Measurements from ENCODE around the gene THRA.
A peak's percentile ranks its signal among the peaks of the same experiment; 100 is the strongest.
"Not testable (repeated sequence)": the region's sequence is repeated elsewhere in the genome, so short reads cannot be mapped to it uniquely, and the experiment has no call there.

THRA gene

DNA sequence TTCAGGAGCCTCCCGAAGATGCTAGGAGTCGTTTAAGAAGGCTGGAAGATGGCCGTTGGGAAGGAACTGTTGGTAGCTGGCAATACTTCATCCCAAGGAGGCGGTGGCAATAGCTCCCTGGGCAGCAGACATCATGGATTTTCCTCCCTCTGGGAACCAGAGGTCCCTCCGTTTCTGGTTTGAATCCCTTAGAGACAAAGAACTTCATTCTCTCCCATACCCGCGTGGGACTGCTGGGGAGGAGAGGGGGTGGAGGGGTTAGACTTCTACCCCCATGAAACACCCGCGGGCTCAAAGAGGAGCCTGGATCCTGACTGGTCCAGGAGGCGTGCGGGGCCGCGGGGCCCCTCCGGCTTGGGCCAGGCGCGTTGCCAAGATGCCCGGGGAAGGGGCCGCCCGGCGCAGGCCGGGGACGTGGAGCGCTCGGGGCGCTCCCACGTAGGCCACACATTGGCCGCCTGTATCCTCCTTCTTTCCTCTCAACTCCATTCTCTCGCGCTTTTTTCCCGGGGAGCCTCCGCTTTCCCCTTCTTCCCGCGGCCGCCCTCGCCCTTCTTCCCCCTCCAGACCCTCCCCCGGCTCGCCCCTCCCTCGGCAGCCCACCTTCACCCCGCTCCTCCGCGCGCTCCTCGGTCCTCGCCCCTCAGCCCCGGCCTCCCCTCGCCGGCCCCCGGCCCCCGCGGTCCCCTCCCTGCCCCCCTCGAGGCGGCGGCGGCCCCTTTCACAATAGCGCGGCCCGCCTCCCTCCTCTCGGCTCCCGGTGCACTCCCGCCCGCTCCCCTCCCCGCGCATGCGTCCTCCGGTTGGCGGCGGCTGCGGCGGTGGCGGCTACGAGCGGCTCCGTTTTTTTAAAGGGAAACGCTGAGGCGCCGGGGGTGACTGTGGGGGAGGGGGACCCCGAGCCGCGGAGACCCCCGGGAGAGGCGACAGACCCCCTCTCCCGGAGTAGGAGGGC, 58.7 kb downstream of the THRA start, which contains the start of gene MSL1:
TSS of gene MSL1 (plus strand) at position 791 of the 955 bp plus-strand sequence. CDS start 642 bp downstream, outside the sequence.
- DNase-seq: peak; percentile 65 to 75 (median 72)

DNA sequence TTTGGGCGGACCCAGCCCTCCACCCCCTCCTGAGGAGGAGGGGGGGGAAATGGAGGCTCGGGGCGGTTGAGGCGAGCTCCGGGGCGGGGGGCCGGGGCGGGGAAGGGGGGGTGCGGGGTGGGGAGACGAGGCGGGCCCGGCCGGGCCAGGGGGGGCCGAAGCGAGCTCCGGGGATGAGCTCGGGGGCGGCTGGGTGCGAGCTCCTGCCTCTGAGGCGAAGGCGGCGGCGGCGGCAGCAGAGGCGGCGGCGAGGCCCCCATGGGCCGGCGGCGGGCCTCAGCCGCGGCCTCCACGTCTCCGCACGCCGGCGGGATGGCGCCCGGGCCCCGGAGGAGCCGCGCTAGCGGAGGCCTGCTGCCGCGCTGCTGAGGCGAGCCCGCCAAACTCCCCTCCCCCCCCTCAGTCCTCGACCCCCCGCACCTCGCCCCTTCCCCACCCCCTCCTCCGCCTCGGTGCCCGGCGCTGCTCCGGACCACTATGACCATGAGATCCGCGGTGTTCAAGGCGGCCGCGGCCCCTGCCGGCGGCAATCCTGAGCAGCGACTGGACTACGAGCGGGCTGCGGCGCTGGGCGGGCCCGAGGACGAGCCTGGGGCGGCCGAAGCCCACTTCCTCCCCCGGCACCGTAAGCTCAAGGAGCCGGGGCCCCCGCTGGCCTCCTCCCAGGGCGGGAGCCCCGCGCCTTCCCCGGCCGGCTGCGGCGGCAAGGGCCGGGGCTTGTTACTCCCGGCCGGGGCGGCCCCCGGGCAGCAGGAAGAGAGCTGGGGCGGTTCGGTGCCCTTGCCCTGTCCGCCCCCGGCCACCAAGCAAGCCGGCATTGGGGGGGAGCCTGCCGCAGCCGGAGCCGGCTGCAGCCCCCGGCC, 59.6 kb downstream of the THRA start:
- DNase-seq: peak in 3 of 4 experiments; percentile 51 to 61 (median 52)

DNA sequence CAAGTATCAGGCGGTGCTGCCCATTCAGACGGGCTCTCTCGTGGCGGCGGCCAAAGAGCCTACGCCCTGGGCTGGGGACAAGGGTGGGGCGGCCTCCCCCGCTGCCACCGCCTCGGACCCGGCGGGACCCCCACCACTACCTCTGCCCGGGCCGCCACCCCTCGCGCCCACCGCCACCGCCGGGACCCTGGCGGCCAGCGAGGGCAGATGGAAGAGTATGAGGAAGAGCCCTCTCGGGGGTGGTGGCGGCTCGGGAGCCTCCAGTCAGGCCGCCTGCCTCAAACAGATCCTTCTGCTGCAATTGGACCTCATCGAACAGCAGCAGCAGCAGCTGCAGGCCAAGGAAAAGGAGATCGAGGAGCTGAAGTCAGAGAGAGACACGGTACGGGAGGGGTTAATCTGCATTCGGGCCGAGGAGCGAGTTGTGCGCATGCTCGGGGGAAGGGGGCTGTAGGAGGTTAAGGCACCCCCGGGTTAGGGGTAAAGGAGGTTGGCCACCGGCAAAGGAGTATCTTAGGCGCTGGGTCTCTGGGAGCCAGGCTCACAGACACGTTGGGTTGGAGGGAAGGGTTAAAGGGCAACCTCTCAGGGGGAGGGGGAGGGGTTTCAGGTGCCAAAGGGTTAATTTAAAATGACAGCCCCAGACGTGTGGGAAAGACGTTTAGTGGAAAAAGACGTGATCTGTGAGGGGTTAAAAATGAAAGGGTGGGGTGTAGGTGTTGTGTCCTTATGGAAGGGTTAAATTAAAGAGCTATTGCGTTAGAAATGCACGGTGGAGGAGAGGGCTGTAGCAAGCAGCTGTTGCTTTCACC, 60.4 kb downstream of the THRA start:
- peak in 3 of 4 experiments; percentile 26 to 27 (median 27) for DNase-seq

DNA sequence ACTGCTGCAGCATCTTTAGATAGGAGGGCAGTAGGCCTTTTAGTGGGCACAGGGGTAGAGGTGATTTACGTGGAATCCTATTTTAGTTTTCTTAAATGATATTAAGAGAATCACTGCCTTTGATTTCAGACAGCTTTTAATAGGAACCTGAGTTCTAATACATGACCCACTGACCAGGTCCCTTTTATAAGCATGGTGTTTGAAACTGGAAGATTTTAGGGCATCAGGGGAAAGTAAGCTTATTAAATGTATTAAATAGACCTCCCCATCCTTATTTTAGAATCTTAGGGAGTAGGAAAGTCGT, 61.0 kb downstream of the THRA start:
- no peak for DNase-seq

DNA sequence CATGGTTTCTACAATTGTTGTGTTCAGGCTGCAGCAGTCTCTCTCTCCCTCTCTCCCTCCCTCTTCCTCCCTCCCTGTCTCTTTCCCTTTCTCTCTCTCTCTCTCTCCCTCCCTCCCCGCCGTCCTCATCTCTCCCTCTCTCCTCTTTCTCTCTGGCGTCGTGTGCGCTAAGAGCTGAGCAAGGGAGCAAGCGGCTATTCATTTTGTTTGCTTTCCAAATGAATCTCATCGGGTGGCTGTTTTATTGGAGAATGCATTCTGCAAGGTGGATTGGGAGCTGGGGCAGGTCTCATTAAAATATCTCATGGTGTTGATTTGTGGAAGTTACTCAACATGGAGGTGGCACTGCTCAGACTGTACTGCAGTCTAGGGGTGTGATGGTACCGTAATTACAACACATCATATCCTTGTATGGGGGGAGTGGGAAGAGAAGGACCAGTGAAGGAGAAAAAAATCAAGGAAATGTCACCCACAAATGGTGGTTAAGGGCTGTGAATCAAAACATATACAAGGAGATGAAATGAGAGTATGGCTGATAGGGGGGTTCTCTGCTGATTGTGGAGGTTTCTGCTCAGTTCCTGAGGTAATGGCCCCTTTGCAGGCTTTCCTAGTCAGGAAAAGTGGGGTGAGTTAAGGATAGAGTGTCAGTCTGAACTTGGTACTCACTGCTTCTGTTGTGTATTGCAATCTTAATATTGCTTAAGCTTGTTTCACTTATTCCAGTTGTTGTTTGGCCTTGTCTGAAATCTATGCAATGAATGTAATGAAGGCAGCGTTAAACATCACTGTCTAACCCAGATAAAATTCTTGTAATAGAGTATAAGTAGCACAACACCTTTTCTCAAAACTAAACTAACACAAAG, 61.7 kb downstream of the THRA start:
- DNase-seq: no peak

DNA sequence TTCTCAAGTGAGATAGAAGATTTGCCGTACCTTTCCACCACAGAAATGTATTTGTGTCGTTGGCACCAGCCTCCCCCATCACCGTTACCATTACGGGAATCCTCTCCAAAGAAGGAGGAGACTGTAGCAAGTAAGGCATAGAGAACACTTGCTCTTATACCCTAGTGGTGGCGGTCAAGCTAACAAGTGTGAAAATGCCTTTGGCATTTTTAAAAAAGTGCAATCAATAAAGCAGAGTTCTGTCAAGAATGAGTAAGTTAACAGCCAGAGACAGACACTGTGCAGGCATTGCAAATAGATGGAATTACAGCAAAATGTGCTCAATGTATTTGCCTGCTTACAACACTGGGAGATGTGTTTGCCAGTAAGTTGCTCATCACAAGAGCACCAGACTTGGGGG, 66.7 kb downstream of the THRA start:
- DNase-seq: no peak

DNA sequence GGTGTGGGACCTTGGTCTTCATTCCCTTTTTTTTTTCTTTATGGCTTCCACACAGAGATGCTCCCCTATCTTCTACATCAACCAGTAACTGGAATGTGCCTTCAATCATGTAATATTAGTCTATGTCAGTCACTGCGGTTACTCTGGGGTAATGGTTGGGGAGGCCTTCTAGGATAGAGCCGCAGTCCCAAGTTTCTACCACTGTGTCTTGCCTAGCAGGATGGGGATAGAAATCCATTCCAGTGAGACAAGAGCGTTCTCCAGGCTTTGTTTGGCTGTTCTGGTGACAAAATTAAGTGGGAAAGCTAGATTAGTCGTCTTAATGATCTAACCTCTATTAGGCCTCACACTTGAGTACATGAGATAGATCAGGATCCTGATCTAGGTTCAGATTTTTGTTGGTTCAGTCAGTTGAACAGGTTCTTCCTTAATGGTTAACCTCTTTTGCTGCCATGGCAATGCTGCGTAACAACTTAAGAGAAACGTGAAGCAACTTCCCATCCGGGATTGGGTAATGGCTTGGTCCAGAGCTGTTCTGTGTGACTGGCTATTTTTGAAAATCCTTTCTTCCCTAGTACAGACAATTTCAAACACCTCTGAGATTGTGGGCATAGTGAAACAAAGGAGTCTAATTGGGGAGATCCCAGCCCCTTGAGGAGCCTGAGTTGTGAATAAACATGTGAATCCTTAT, 67.7 kb downstream of the THRA start:
- DNase-seq: no peak

DNA sequence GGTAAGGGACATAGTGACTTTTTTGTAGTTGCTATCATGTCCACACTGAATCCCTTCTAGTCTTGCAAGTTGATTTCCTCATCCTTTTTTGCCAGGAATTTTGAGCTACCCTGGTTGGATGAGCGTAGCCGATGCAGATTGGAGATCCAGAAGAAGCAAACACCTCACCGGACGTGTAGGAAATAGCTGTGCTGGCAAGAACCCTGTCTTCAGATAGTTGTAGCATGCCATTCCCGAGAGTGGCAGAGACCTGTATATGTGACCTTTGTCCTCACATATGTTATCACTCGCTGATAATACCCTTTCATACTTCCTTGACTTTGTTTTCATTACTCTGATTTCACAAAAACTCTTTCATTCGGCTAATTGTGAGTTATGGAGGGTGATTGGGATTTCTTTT, 71.4 kb downstream of the THRA start:
- no peak for DNase-seq

DNA sequence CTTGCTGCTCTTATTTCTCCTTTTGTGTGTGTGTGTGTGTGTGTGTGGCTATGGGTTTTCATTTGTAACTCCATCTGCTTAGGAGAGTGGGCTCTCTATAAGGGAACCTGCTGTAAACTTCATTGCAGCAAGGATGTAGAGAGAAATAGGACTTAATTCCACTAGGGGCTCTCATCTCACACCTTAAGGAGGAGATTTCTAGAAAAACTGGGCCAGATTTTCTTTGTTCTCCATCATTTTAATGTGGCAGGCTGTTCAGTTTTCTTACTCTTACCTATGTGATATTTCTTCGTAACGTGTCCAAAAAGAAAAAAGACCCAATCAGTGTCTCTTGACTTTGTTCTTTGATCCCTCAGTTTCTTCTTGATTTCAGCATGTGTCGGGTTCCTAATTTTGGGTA, 73.1 kb downstream of the THRA start:
- DNase-seq: no peak

DNA sequence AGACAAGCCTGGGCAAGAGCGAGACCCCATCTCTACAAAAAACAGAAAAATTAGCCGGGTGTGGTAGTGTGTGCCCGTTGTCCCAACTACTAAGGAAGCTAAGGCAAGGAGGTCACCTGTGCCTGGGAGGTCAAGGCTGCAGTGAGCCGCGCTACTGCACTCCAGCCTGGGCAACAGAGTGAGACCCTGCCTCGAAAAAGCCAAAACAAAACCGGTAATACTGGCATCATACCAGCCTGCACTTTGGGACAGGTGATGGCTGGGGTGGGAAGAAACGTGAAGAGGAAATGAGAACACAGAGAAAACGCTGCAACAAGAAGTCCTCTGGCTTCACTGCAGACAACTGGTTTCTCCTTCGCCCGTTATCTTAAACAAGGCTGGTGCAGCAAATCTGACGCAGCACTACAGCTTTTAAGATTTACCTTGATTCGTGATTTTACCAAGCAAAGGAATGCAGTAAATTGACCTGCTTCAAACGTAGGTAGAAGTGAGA, 76.8 kb downstream of the THRA start:
- DNase-seq: no peak

DNA sequence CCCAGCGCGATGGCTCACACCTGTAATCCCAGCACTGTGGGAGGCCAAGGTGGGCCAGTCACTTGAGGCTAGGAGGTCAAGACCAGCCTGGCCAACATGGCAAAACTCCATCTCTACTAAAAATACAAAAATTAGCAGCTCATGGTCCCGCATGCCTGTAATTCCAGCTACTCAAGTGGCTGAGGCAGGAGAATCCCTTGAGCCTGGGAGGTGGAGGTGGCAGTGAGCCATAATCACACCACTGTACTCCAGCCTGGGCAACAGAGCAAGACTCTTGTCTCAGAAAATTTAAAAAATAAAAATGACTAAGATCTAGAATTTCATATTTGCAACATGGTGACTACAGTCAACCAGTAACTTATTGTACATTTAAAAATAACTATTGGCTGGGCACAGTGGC, 80.4 kb downstream of the THRA start:
- DNase-seq: not testable (repeated sequence)
